HepG2 (cell line): ENCODE results near the gene IGFBP6. TPM values are rescaled to one million over a fixed set of nuclear protein-coding genes. Genes with fewer than 3 reads are reported as not detected.
A peak's percentile ranks its signal among the peaks of the same experiment; 100 is the strongest.

Source experiments
- BCL6 ChIP-seq: IDR thresholded peaks from 2 replicates; pipeline ENCODE4 v1.6.1; 2016; ENCODE audit warnings: missing genetic modification reagents, missing compliant biosample characterization
- CHCHD3 ChIP-seq: sonication (generic); formaldehyde crosslinking; IDR thresholded peaks from 2 replicates; pipeline ENCODE4 v1.8.0; 2022; ENCODE audit warnings: mild to moderate bottlenecking, missing genetic modification reagents, moderate library complexity
- CREB1 ChIP-seq, 2 experiments: fragments of 450-650 bp in 1 of 2; IDR thresholded peaks; 2 replicates each; pipeline ENCODE4 v1.6.1; 2016 to 2017; ENCODE audit warnings: control low read depth in 1 of 2, mild to moderate bottlenecking in 1 of 2, missing compliant biosample characterization in 1 of 2, missing genetic modification characterization in 1 of 2
- ELF3 ChIP-seq: IDR thresholded peaks from 2 replicates; pipeline ENCODE4 v1.6.1; 2016; ENCODE audit warnings: missing genetic modification reagents, missing compliant biosample characterization
- EP300 ChIP-seq, 3 experiments: sonication (generic) in 1 of 3; formaldehyde crosslinking in 1 of 3; IDR thresholded peaks; 2 replicates each; pipeline versions ENCODE4 v1.5.1 to v1.6.1; 2011 to 2020; ENCODE audit warnings: low read depth in 2 of 3, low read length in 2 of 3, borderline replicate concordance in 1 of 3, improper control_type of control experiment in 1 of 3, mild to moderate bottlenecking in 1 of 3, missing genetic modification reagents in 1 of 3, moderate library complexity in 1 of 3
- HNF4G ChIP-seq, 2 experiments: sonication (generic) in 1 of 2; formaldehyde crosslinking in 1 of 2; IDR thresholded peaks; 2 replicates each; pipeline versions ENCODE4 v1.4.0 to v1.6.1; 2011 to 2020; ENCODE audit warnings: borderline replicate concordance in 2 of 2, low read depth in 2 of 2, mild to moderate bottlenecking in 2 of 2, low read length in 1 of 2, missing genetic modification reagents in 1 of 2, moderate library complexity in 1 of 2
- HOXA3 ChIP-seq: sonication (generic); formaldehyde crosslinking; IDR thresholded peaks from 2 replicates; pipeline ENCODE4 v1.5.0; 2020; ENCODE audit warnings: missing genetic modification reagents
- IKZF4 ChIP-seq: sonication (generic); formaldehyde crosslinking; IDR thresholded peaks from 2 replicates; pipeline ENCODE4 v1.5.1; 2020; ENCODE audit warnings: borderline replicate concordance, mild to moderate bottlenecking, low read depth, missing genetic modification reagents; ENCODE audit errors: not compliant biosample characterization
- NR2F6 ChIP-seq, 2 experiments: IDR thresholded peaks; 2 replicates each; pipeline ENCODE4 v1.6.1; 2016; ENCODE audit warnings: antibody characterized with exemption in 1 of 2, mild to moderate bottlenecking in 1 of 2
- PAF1 ChIP-seq: IDR thresholded peaks from 2 replicates; pipeline ENCODE4 v1.6.1; 2016; ENCODE audit warnings: missing genetic modification reagents, missing compliant biosample characterization
- PHF8 ChIP-seq: sonication (generic); formaldehyde crosslinking; IDR thresholded peaks from 2 replicates; pipeline ENCODE4 v1.5.0; 2020; ENCODE audit warnings: missing genetic modification reagents
- POLR2AphosphoS5 ChIP-seq: IDR thresholded peaks from 2 replicates; pipeline ENCODE4 v1.6.1; 2012; ENCODE audit warnings: low read depth, low read length
- SOX6 ChIP-seq, 2 experiments: fragments of 450-650 bp in 1 of 2; sonication (generic) in 1 of 2; formaldehyde crosslinking in 1 of 2; IDR thresholded peaks; 2 replicates each; pipeline versions ENCODE4 v1.4.0 to v1.6.1; 2017 to 2020; ENCODE audit warnings: antibody characterized with exemption in 1 of 2, mild to moderate bottlenecking in 1 of 2, missing genetic modification reagents in 1 of 2
- TAF1 ChIP-seq: sonication (generic); formaldehyde crosslinking; IDR thresholded peaks from 2 replicates; pipeline ENCODE4 v1.4.0; 2020; ENCODE audit warnings: missing genetic modification reagents
- THAP11 ChIP-seq: IDR thresholded peaks from 2 replicates; pipeline ENCODE4 v1.6.1; 2016; ENCODE audit warnings: missing biosample characterization, missing genetic modification reagents
- ZMAT3 ChIP-seq: sonication (generic); formaldehyde crosslinking; conservative IDR thresholded peaks from 2 replicates; pipeline ENCODE4 v1.7.0; 2021; ENCODE audit warnings: missing genetic modification reagents
- ZNF296 ChIP-seq: sonication (generic); formaldehyde crosslinking; conservative IDR thresholded peaks from 2 replicates; pipeline ENCODE4 v1.5.0; 2020; ENCODE audit warnings: mild to moderate bottlenecking, missing genetic modification reagents
- ZNF337 ChIP-seq: sonication (generic); formaldehyde crosslinking; IDR thresholded peaks from 2 replicates; pipeline ENCODE4 v1.5.1; 2020; ENCODE audit warnings: missing genetic modification reagents, low read depth, mild to moderate bottlenecking, borderline replicate concordance
- ZNF564 ChIP-seq: sonication (generic); formaldehyde crosslinking; IDR thresholded peaks from 2 replicates; pipeline ENCODE4 v1.8.1; 2023; ENCODE audit warnings: mild to moderate bottlenecking, missing genetic modification reagents
- ZNF660 ChIP-seq: sonication (generic); formaldehyde crosslinking; IDR thresholded peaks from 2 replicates; pipeline ENCODE4 v1.5.1; 2020; ENCODE audit warnings: mild to moderate bottlenecking, low read depth, missing genetic modification reagents, borderline replicate concordance
- ZSCAN25 ChIP-seq: sonication (generic); formaldehyde crosslinking; IDR thresholded peaks from 2 replicates; pipeline ENCODE4 v1.8.0; 2022; ENCODE audit warnings: mild to moderate bottlenecking, missing genetic modification reagents
- polyA plus RNA-seq, 8 experiments: library from polyadenylated mRNA; depleted of rRNA in 3 of 8; stranded (reverse) in 7 of 8; unstranded in 1 of 8; fragments of >200 nt; fragmentation: Illumina TruSeq in 4 of 8; extraction: Trizol in 4 of 8; gene quantifications; 2 replicates each; pipeline versions ENCODE4 v1.2.1 to v1.2.3, GENCODE V29; 2011 to 2016; ENCODE audit warnings: low read depth in 4 of 8, missing spikeins in 1 of 8, mixed read lengths in 1 of 8; ENCODE audit not compliant: insufficient read depth in 1 of 8
- total RNA-seq, 5 experiments: library from RNA; depleted of rRNA; stranded (reverse); fragments of >200 nt; fragmentation: Illumina TruSeq; extraction: Trizol; gene quantifications; 2 replicates each; pipeline ENCODE4 v1.2.3, GENCODE V29; 2016; ENCODE audit warnings: low read depth in 1 of 5
- TF ChIP-seq, protein P1 (sequence below): sonication (generic); formaldehyde crosslinking; IDR thresholded peaks from 2 replicates; pipeline ENCODE4 v1.4.0; 2020; ENCODE audit warnings: missing genetic modification reagents
- TF ChIP-seq, protein P2 (sequence below): sonication (generic); formaldehyde crosslinking; IDR thresholded peaks from 2 replicates; pipeline ENCODE4 v1.9.0; 2022; ENCODE audit warnings: missing genetic modification reagents, mild to moderate bottlenecking, borderline replicate concordance

IGFBP6 gene
- total and polyA plus RNA-seq, 2 of the 13 experiments (the other 11 are each of a cell fraction or from before 2014, with no cell fraction given), result 3.9 to 25.2 TPM

DNA sequence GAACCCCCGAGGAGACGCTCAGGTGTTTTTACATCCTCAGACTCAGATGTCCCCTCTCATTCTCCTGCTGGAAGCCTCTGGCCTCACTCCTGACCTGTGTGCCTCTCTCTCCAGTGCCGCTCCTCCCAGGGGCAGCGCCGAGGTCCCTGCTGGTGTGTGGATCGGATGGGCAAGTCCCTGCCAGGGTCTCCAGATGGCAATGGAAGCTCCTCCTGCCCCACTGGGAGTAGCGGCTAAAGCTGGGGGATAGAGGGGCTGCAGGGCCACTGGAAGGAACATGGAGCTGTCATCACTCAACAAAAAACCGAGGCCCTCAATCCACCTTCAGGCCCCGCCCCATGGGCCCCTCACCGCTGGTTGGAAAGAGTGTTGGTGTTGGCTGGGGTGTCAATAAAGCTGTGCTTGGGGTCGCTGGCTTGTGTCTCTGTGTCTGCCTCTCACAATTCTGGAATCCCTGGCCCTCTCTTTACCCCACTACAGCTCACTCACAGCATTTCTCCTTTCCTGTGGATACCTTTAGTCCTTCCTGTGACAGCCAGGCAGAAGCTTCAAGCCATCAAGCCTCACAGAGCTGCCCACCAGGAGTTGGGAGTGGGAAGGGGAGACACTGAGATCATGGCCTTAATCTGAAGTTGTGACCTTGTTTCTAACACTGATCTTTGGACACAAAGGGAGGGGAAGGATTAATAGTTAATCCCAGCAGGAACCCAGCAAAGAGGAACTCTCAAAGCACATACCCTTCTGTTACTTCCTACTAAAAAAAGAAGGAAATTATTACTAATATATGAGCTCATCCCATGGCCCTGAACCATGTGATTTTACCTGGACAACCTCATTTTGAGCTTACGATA is 4.7 kb downstream of the IGFBP6 start (continued):
- TF ChIP-seq, protein P1, sequence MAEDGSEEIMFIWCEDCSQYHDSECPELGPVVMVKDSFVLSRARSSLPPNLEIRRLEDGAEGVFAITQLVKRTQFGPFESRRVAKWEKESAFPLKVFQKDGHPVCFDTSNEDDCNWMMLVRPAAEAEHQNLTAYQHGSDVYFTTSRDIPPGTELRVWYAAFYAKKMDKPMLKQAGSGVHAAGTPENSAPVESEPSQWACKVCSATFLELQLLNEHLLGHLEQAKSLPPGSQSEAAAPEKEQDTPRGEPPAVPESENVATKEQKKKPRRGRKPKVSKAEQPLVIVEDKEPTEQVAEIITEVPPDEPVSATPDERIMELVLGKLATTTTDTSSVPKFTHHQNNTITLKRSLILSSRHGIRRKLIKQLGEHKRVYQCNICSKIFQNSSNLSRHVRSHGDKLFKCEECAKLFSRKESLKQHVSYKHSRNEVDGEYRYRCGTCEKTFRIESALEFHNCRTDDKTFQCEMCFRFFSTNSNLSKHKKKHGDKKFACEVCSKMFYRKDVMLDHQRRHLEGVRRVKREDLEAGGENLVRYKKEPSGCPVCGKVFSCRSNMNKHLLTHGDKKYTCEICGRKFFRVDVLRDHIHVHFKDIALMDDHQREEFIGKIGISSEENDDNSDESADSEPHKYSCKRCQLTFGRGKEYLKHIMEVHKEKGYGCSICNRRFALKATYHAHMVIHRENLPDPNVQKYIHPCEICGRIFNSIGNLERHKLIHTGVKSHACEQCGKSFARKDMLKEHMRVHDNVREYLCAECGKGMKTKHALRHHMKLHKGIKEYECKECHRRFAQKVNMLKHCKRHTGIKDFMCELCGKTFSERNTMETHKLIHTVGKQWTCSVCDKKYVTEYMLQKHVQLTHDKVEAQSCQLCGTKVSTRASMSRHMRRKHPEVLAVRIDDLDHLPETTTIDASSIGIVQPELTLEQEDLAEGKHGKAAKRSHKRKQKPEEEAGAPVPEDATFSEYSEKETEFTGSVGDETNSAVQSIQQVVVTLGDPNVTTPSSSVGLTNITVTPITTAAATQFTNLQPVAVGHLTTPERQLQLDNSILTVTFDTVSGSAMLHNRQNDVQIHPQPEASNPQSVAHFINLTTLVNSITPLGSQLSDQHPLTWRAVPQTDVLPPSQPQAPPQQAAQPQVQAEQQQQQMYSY (CRISPR knock-in tag), result no peak
- TF ChIP-seq THAP11 (CRISPR knock-in tag) (no peak; the same call in 1 of the 2 replicates), NR2F6 (IDR thresholded peaks at IDR 0.05) (no peak), NR2F6 (CRISPR knock-in tag; IDR thresholded peaks at IDR 0.05) (peak; percentile 74), ZNF296 (CRISPR knock-in tag) (no peak), IKZF4 (CRISPR knock-in tag) (no peak), EP300 (IDR thresholded peaks at IDR 0.05; ENCODE audit: low read depth in 2 of 2, low read length in 2 of 2) (no peak; a peak in 1 of 4 replicates), EP300 (CRISPR knock-in tag; IDR thresholded peaks at IDR 0.05; ENCODE audit: borderline replicate concordance) (no peak), ZNF564 (CRISPR knock-in tag) (no peak), BCL6 (CRISPR knock-in tag) (0 out of 2 replicates have a peak, but pooled peaks have one; percentile 30), TAF1 (CRISPR knock-in tag) (peak; percentile 48; the same call in 1 of the 2 replicates), SOX6 (IDR thresholded peaks at IDR 0.05) (no peak), SOX6 (CRISPR knock-in tag; IDR thresholded peaks at IDR 0.05) (peak; percentile 2; the same call in 1 of the 2 replicates), ELF3 (CRISPR knock-in tag) (no peak; the same call in 1 of the 2 replicates), POLR2AphosphoS5 (peak; percentile 73), HNF4G (IDR thresholded peaks at IDR 0.05; ENCODE audit: borderline replicate concordance, low read depth, low read length) (no peak; the same call in 1 of the 2 replicates), HNF4G (CRISPR knock-in tag; IDR thresholded peaks at IDR 0.05; ENCODE audit: borderline replicate concordance, low read depth) (no peak; the same call in 1 of the 2 replicates), PHF8 (CRISPR knock-in tag) (0 out of 2 replicates have a peak, but pooled peaks have one; percentile 24), PAF1 (CRISPR knock-in tag) (no peak), HOXA3 (CRISPR knock-in tag) (peak; percentile 25; the same call in 1 of the 2 replicates), CREB1 (IDR thresholded peaks at IDR 0.05) (no peak), CREB1 (CRISPR knock-in tag; IDR thresholded peaks at IDR 0.05) (no peak; the same call in 1 of the 2 replicates), CHCHD3 (no peak), ZSCAN25 (CRISPR knock-in tag) (no peak), ZMAT3 (no peak), ZNF337 (CRISPR knock-in tag) (no peak), ZNF660 (CRISPR knock-in tag) (no peak)
- TF ChIP-seq, protein P2, sequence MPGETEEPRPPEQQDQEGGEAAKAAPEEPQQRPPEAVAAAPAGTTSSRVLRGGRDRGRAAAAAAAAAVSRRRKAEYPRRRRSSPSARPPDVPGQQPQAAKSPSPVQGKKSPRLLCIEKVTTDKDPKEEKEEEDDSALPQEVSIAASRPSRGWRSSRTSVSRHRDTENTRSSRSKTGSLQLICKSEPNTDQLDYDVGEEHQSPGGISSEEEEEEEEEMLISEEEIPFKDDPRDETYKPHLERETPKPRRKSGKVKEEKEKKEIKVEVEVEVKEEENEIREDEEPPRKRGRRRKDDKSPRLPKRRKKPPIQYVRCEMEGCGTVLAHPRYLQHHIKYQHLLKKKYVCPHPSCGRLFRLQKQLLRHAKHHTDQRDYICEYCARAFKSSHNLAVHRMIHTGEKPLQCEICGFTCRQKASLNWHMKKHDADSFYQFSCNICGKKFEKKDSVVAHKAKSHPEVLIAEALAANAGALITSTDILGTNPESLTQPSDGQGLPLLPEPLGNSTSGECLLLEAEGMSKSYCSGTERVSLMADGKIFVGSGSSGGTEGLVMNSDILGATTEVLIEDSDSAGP (CRISPR knock-in tag), result no peak
